Gastroesophageal sphincter (tissue), 3 donors: ENCODE data around the gene EXOC3L4.

Experiments
- POLR2A ChIP-seq, 2 donors: fragments of 450-650 bp; IDR thresholded peaks; one replicate each; pipeline ENCODE4 v1.6.1; 2017; ENCODE audit warnings: antibody characterized with exemption in 2 of 2, mild to moderate bottlenecking in 2 of 2, moderate library complexity in 1 of 2
- POLR2AphosphoS5 ChIP-seq: sonication (generic); formaldehyde crosslinking; IDR thresholded peaks from one replicate; pipeline ENCODE4 v1.6.1; 2017; ENCODE audit warnings: antibody characterized with exemption
- TF ChIP-seq, protein P1 (sequence below), 4 experiments: fragments of 200-600 bp in 2 of 4; fragments of 450-650 bp in 2 of 4; sonication (generic) in 1 of 4; IDR thresholded peaks; one replicate each; pipeline ENCODE4 v1.5.1; 2017 to 2019; ENCODE audit warnings: antibody characterized with exemption in 4 of 4, mild to moderate bottlenecking in 2 of 4, moderate library complexity in 2 of 4

DNA sequence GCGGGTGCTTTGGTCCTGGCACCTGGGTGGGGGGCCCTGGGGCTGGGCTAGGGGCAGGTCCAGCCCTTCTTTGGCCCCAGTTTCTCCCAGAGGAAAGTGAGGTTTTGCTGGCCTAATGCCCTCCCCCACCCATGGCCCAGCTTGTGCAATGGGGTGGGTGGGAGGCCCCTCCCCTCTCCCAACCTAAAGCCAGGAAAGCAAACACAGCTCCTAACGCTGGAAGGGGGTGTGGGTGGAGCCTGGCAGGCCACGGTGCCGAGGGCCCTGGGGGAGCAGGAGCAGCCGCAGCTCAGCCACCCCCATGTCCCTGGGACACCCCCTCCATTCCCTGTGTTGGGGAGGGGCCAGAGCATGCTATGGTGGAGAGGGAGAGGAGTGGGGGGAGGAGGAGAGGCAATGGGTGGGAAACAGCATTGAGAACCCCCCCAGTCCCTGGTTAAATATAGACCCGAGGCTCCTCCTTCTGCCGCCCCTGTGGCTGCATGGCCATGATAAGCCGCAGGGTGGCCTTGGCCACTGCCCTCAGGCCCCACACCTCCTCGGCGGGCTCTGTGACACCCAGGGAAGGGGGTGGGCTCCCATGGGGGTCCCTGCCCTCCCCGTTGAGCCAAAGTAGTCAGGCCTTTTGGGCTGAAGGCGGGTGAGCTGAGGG lies 4.7 kb downstream of the EXOC3L4 start:
- TF ChIP-seq, protein P1, sequence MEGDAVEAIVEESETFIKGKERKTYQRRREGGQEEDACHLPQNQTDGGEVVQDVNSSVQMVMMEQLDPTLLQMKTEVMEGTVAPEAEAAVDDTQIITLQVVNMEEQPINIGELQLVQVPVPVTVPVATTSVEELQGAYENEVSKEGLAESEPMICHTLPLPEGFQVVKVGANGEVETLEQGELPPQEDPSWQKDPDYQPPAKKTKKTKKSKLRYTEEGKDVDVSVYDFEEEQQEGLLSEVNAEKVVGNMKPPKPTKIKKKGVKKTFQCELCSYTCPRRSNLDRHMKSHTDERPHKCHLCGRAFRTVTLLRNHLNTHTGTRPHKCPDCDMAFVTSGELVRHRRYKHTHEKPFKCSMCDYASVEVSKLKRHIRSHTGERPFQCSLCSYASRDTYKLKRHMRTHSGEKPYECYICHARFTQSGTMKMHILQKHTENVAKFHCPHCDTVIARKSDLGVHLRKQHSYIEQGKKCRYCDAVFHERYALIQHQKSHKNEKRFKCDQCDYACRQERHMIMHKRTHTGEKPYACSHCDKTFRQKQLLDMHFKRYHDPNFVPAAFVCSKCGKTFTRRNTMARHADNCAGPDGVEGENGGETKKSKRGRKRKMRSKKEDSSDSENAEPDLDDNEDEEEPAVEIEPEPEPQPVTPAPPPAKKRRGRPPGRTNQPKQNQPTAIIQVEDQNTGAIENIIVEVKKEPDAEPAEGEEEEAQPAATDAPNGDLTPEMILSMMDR (IDR thresholded peaks at IDR 0.05) = no peak
- no peak for TF ChIP-seq POLR2AphosphoS5
- TF ChIP-seq POLR2A (IDR thresholded peaks at IDR 0.05) = no peak
